HCT116 (cell line): ENCODE results near the gene TPRG1L. TPM values are rescaled to one million over a fixed set of nuclear protein-coding genes. Genes with fewer than 3 reads are reported as not detected.

Experiments used
- ATAC-seq: fragments of 200-7000 bp; cut with Tn5 transposase; 2 replicates; pipeline ENCODE4 v1.9.1; 2020; ENCODE audit warnings: mild to moderate bottlenecking, moderate library complexity
- BruUV-seq: library from RNA; stranded (reverse); fragments of 400-500 nt; replicated peaks from 2 replicates; lab custom pipeline; 2021; lab: Mats Ljungman, UMichigan
- CTCF ChIA-PET: fragments of 300-600 bp; sonication (Branson Sonifier 250); formaldehyde crosslinking; loops from one replicate; lab custom pipeline; 2021; ENCODE audit warnings: antibody characterized with exemption; lab: Charles Lee
- POLR2A ChIA-PET: fragments of 300-600, 350-600 bp; sonication (Branson Sonifier 250); formaldehyde crosslinking; loops from one replicate; lab custom pipeline; 2021; ENCODE audit warnings: antibody characterized with exemption; lab: Charles Lee
- RAD21 ChIA-PET, 2 experiments: fragments of 300-600 bp; sonication (Branson Sonifier 250); formaldehyde crosslinking; loops; one replicate each; lab custom pipeline; 2023; ENCODE audit warnings: low total read pairs in 2 of 2; ENCODE audit not compliant: uncharacterized antibody in 2 of 2, unreplicated experiment in 2 of 2, low non-redundant PET in 1 of 2; lab: Charles Lee
- DNase-seq: peaks from one replicate; pipeline ENCODE4 v3.0.0-alpha.2; 2010; ENCODE audit warnings: low read depth, low spot score
- H2AFZ ChIP-seq: fragments of 200-600 bp; shearing (Covaris generic), sonication (generic); 2 replicates; pipeline ENCODE4 v1.6.1; 2017; ENCODE audit warnings: low read depth, mixed run types, mixed read lengths, antibody characterized with exemption, low read length; ENCODE audit not compliant: poor library complexity, severe bottlenecking
- H3K27ac ChIP-seq: 2 replicates; pipeline ENCODE4 v1.5.1; 2012; ENCODE audit warnings: low read depth, low read length
- H3K27me3 ChIP-seq: fragments of 200-600 bp; sonication (generic); 2 replicates; pipeline ENCODE4 v1.6.1; 2016; ENCODE audit warnings: mixed run types, low read length, mixed read lengths; ENCODE audit not compliant: insufficient read depth
- H3K36me3 ChIP-seq, 2 experiments: fragments of 200-500 bp in 1 of 2; fragments of 200-600 bp in 1 of 2; sonication (Bioruptor generic) in 1 of 2; sonication (generic) in 1 of 2; 2 replicates each; pipeline versions ENCODE4 v1.5.1 to v1.6.1; 2014 to 2016; ENCODE audit warnings: low read length in 2 of 2, inconsistent platforms in 1 of 2, mixed read lengths in 1 of 2, mixed run types in 1 of 2; ENCODE audit not compliant: insufficient read depth in 2 of 2, control insufficient read depth in 1 of 2
- H3K4me1 ChIP-seq, 2 experiments: fragments of 200-600 bp in 1 of 2; sonication (generic) in 1 of 2; 2 replicates each; pipeline versions ENCODE4 v1.5.1 to v1.6.1; 2012 to 2017; ENCODE audit warnings: low read length in 2 of 2, inconsistent platforms in 1 of 2, mild to moderate bottlenecking in 1 of 2, mixed read lengths in 1 of 2, mixed run types in 1 of 2, moderate library complexity in 1 of 2; ENCODE audit not compliant: insufficient read depth in 2 of 2, control insufficient read depth in 1 of 2
- H3K4me2 ChIP-seq: fragments of 200-600 bp; sonication (generic); 2 replicates; pipeline ENCODE4 v1.6.1; 2017; ENCODE audit warnings: mixed run types, low read length, mixed read lengths
- H3K4me3 ChIP-seq, 2 experiments: fragments of 200-600 bp in 1 of 2; sonication (generic) in 1 of 2; replicated peaks in 1 of 2; 2 replicates each; pipeline ENCODE4 v1.5.1; 2011 to 2016; ENCODE audit warnings: low read length in 2 of 2, control low read depth in 1 of 2, low read depth in 1 of 2, mild to moderate bottlenecking in 1 of 2, mixed read lengths in 1 of 2, mixed run types in 1 of 2
- H3K79me2 ChIP-seq: fragments of 200-600 bp; sonication (generic); 2 replicates; pipeline ENCODE4 v1.6.1; 2017; ENCODE audit warnings: mild to moderate bottlenecking, mixed run types, low read length, moderate library complexity, mixed read lengths; ENCODE audit not compliant: insufficient read depth
- H3K9ac ChIP-seq: fragments of 200-600 bp; sonication (generic); 2 replicates; pipeline ENCODE4 v1.6.1; 2016; ENCODE audit warnings: low read length, mixed read lengths
- H3K9me2 ChIP-seq: fragments of 200-600 bp; sonication (generic), shearing (Covaris generic); 2 replicates; pipeline ENCODE4 v1.6.1; 2017; ENCODE audit warnings: mixed run types, mild to moderate bottlenecking, moderate library complexity; ENCODE audit not compliant: insufficient read depth
- H3K9me3 ChIP-seq, 2 experiments: fragments of 200-500 bp in 1 of 2; fragments of 200-600 bp in 1 of 2; sonication (Bioruptor generic) in 1 of 2; sonication (generic) in 1 of 2; 2 replicates each; pipeline ENCODE4 v1.6.1; 2014 to 2017; ENCODE audit warnings: low read length in 2 of 2, mixed read lengths in 2 of 2, inconsistent platforms in 1 of 2, low read depth in 1 of 2, mild to moderate bottlenecking in 1 of 2, mixed run types in 1 of 2, moderate library complexity in 1 of 2; ENCODE audit not compliant: control insufficient read depth in 1 of 2, insufficient read depth in 1 of 2
- H4K20me1 ChIP-seq: fragments of 200-600 bp; sonication (generic), shearing (Covaris generic); 2 replicates; pipeline ENCODE4 v1.6.1; 2017; ENCODE audit warnings: mixed run types, mild to moderate bottlenecking, moderate library complexity; ENCODE audit not compliant: insufficient read depth
- CEBPB ChIP-seq: IDR thresholded peaks from 2 replicates; pipeline ENCODE4 v1.6.1; 2012; ENCODE audit warnings: low read depth
- POLR2A ChIP-seq: IDR thresholded peaks from 2 replicates; pipeline ENCODE4 v1.7.0; 2011; ENCODE audit warnings: borderline replicate concordance; ENCODE audit not compliant: insufficient read depth, insufficient read length; ENCODE audit errors: extremely low read depth
- POLR2AphosphoS5 ChIP-seq: IDR thresholded peaks from 2 replicates; pipeline ENCODE4 v1.6.1; 2011; ENCODE audit warnings: mild to moderate bottlenecking, low read depth, low read length, moderate library complexity
- REST ChIP-seq: IDR thresholded peaks from 2 replicates; pipeline ENCODE4 v1.6.1; 2012; ENCODE audit warnings: low read depth
- YY1 ChIP-seq: IDR thresholded peaks from 2 replicates; pipeline ENCODE4 v1.6.1; 2011; ENCODE audit warnings: low read length, low read depth, moderate library complexity, mild to moderate bottlenecking; ENCODE audit not compliant: insufficient replicate concordance; ENCODE audit errors: extremely low read depth
- intact Hi-C: fragments of 100-400 bp; cut with micrococcal nuclease; formaldehyde crosslinking; loops from 2 replicates; pipeline ENCODE4 v1.10.0; 2022
- total RNA-seq: library from RNA; stranded (reverse); gene quantifications from one replicate; pipeline ENCODE4 v1.2.1, GENCODE V29; 2021; ENCODE audit not compliant: unreplicated experiment

The TPRG1L gene
- total RNA-seq, 1 experiment from 2014 or later = 25.6 TPM

DNA sequence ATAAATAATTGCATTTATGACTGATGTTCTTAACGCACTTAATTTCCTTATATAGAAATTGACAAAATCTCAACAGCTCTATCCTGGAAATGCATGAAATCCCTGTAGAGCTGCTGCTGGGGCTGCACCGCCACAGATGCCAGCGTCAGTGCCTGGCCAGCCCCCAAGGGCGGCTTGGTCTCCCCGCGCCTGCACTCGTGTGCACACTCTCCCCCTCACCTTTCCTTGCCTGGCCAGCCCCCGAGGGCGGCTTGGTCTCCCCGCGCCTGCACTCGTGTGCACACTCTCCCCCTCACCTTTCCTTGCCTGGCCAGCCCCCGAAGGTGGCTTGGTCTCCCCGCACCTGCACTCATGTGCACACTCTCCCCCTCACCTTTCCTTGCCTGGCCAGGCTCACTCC lies 11.3 kb downstream of the TPRG1L start:
- H3K4me2 ChIP-seq = no peak overlapping the region
- no TSS peak for BruUV-seq

More for the DNA sequence above, 11.3 kb downstream of the TPRG1L start:
- no peaks in the 10 kb centered on the region for H3K9me3 ChIP-seq
- no peak overlapping the region for H2AFZ ChIP-seq
- peaks cover 14 to 43% of the 10 kb centered on the region in 2 experiments; a peak in 3 of 4 replicates for H3K36me3 ChIP-seq
- no peak overlapping the region for H3K4me3 ChIP-seq
- ATAC-seq (no peak), DNase-seq (no peak)
- no peaks in the 10 kb centered on the region for H3K27me3 ChIP-seq
- no peak overlapping the region for H3K9ac ChIP-seq
- RAD21 ChIA-PET = no interaction called here
- no peaks in the 10 kb centered on the region for H3K4me1 ChIP-seq
- POLR2A ChIA-PET = no interaction called here
- no peak overlapping the region for H3K27ac ChIP-seq
- no peaks in the 10 kb centered on the region for H3K79me2 ChIP-seq
- H3K9me2 ChIP-seq = no peaks in the 10 kb centered on the region
- intact Hi-C loops = no loop called here
- CTCF ChIA-PET = no interaction called here
- no peak for TF ChIP-seq REST
- no peak for TF ChIP-seq POLR2A
- TF ChIP-seq CEBPB = no peak
- TF ChIP-seq POLR2AphosphoS5 = no peak
- TF ChIP-seq YY1 = no peak
- no peaks in the 10 kb centered on the region for H4K20me1 ChIP-seq
